ENCODE data around the gene RPS21. TPM values are rescaled to one million over a fixed set of nuclear protein-coding genes. Genes with fewer than 3 reads are reported as not detected.

The RPS21 gene
- total and polyA plus RNA-seq, 2 of the 13 experiments (the other 11 are each of a cell fraction or from before 2014, with no cell fraction given): 2,647 to 11,063 TPM

GRCh38 chr20:62376112-62377063 is 10.5 kb upstream of the RPS21 start (continued):
- TF ChIP-seq SNAPC5 (CRISPR knock-in tag; IDR thresholded peaks at IDR 0.05; ENCODE audit: borderline replicate concordance) (peak; percentile 63; the same call in 1 of the 2 replicates), ATF3 (CRISPR knock-in tag; IDR thresholded peaks at IDR 0.05) (peak; percentile 9; the same call in 1 of the 2 replicates), ZFP1 (CRISPR knock-in tag; IDR thresholded peaks at IDR 0.05) (no peak), GLI4 (CRISPR knock-in tag; IDR thresholded peaks at IDR 0.05; ENCODE audit: borderline replicate concordance) (peak; percentile 78; the same call in 1 of the 2 replicates), ZNF235 (CRISPR knock-in tag; IDR thresholded peaks at IDR 0.05; ENCODE audit: borderline replicate concordance) (peak; percentile 82; the same call in 1 of the 2 replicates), TCF7 (IDR thresholded peaks at IDR 0.05; ENCODE audit: low read depth) (no peak), HMGXB3 (CRISPR knock-in tag; IDR thresholded peaks at IDR 0.05; ENCODE audit: borderline replicate concordance) (peak; percentile 89), CERS6 (CRISPR knock-in tag; IDR thresholded peaks at IDR 0.05) (peak; percentile 50; the same call in 1 of the 2 replicates), ZBTB37 (CRISPR knock-in tag; IDR thresholded peaks at IDR 0.05) (peak; percentile 91; the same call in 1 of the 2 replicates), ZNF12 (CRISPR knock-in tag; IDR thresholded peaks at IDR 0.05) (peak; percentile 75), ZNF597 (CRISPR knock-in tag; IDR thresholded peaks at IDR 0.05) (no peak), ZSCAN31 (CRISPR knock-in tag; IDR thresholded peaks at IDR 0.05; ENCODE audit: low read depth) (peak; percentile 85; the same call in 1 of the 2 replicates), NFAT5 (CRISPR knock-in tag; IDR thresholded peaks at IDR 0.05) (peak; percentile 58; the same call in 1 of the 2 replicates)

Measured in HepG2 (cell line).